ENCODE data around the gene BEND6. TPM values are rescaled to one million over a fixed set of nuclear protein-coding genes. Genes with fewer than 3 reads are reported as not detected.

Gene BEND6
- total RNA-seq, 4 donors from 2014 or later: 0.55 to 0.79 TPM; not detected in 2

GRCh38 chr6:57069920-57070331 is 115.0 kb downstream of the BEND6 start:
- DNase-seq: no peak
- H3K9me3 ChIP-seq: no peaks in the 10 kb centered on the region
- intact Hi-C loops (cut with DNase I; ENCODE audit: low total_unique reads): no loop called here
- in situ Hi-C loops (cut with MboI; ENCODE audit: low pct_ligation_motif_present in 1 of 4, low pct_unique_long_range_greater_than_20kb in 1 of 4, low sequenced_read_pairs in 3 of 4): no loop called here
- 85% methylated on average over 8 of the region's 9 CpGs; no CpG with 5 or more reads in 1 of the 2 donors for WGBS, 2 donors (ENCODE audit: low coverage in 1 of 2)
- no peak overlapping the region for H3K27ac ChIP-seq
- no peaks in the 10 kb centered on the region for H3K27me3 ChIP-seq
- no peak overlapping the region for H3K4me3 ChIP-seq
- TF ChIP-seq POLR2A (IDR thresholded peaks at IDR 0.05): no peak
- TF ChIP-seq CTCF (IDR thresholded peaks at IDR 0.05): no peak
- TF ChIP-seq EP300 (IDR thresholded peaks at IDR 0.05; ENCODE audit: low read depth): no peak
- no peak for TF ChIP-seq POLR2AphosphoS5 (IDR thresholded peaks at IDR 0.05)
- no peaks in the 10 kb centered on the region for H3K4me1 ChIP-seq
- no peaks in the 10 kb centered on the region for H3K36me3 ChIP-seq

GRCh38 chr6:57072108-57072507 is 117.2 kb downstream of the BEND6 start:
- WGBS, 2 donors (ENCODE audit: low coverage in 1 of 2): 78 to 83% methylated on average over 2 to 3 of the region's 3 CpGs

GRCh38 chr6:57074383-57074782 is 119.5 kb downstream of the BEND6 start:
- TF ChIP-seq POLR2AphosphoS5 (IDR thresholded peaks at IDR 0.05): no peak
- TF ChIP-seq CTCF (IDR thresholded peaks at IDR 0.05): no peak
- TF ChIP-seq EP300 (IDR thresholded peaks at IDR 0.05; ENCODE audit: low read depth): no peak
- no peak for TF ChIP-seq POLR2A (IDR thresholded peaks at IDR 0.05)
- H3K9me3 ChIP-seq: no peaks in the 10 kb centered on the region
- no peak for DNase-seq
- H3K36me3 ChIP-seq: no peaks in the 10 kb centered on the region
- no peak overlapping the region for H3K4me3 ChIP-seq
- intact Hi-C loops (cut with DNase I; ENCODE audit: low total_unique reads): no loop called here
- WGBS, 2 donors (ENCODE audit: low coverage in 1 of 2): 90 to 95% methylated on average over 8 of the region's 8 CpGs
- in situ Hi-C loops (cut with MboI; ENCODE audit: low pct_ligation_motif_present in 1 of 4, low pct_unique_long_range_greater_than_20kb in 1 of 4, low sequenced_read_pairs in 3 of 4): no loop called here
- H3K4me1 ChIP-seq: no peaks in the 10 kb centered on the region
- H3K27ac ChIP-seq: no peak overlapping the region
- H3K27me3 ChIP-seq: no peaks in the 10 kb centered on the region

More at GRCh38 chr6:57072108-57072507, 117.2 kb downstream of the BEND6 start:
- no peaks in the 10 kb centered on the region for H3K36me3 ChIP-seq
- DNase-seq: no peak
- no peaks in the 10 kb centered on the region for H3K27me3 ChIP-seq
- TF ChIP-seq POLR2AphosphoS5 (IDR thresholded peaks at IDR 0.05) (no peak), POLR2A (IDR thresholded peaks at IDR 0.05) (no peak), CTCF (IDR thresholded peaks at IDR 0.05) (no peak), EP300 (IDR thresholded peaks at IDR 0.05; ENCODE audit: low read depth) (no peak)
- H3K4me1 ChIP-seq: no peaks in the 10 kb centered on the region
- H3K9me3 ChIP-seq: no peaks in the 10 kb centered on the region
- in situ Hi-C loops (cut with MboI; ENCODE audit: low pct_ligation_motif_present in 1 of 4, low pct_unique_long_range_greater_than_20kb in 1 of 4, low sequenced_read_pairs in 3 of 4) (no loop called here), intact Hi-C loops (cut with DNase I; ENCODE audit: low total_unique reads) (no loop called here)
- no peak overlapping the region for H3K4me3 ChIP-seq
- H3K27ac ChIP-seq: no peak overlapping the region

- Histone ChIP-seq H3K4me3 (no peak overlapping the region), H3K4me1 (no peaks in the 10 kb centered on the region), H3K27me3 (no peaks in the 10 kb centered on the region), H3K9me3 (peaks cover 0 to 3% of the 10 kb centered on the region in 2 donors), H3K36me3 (no peaks in the 10 kb centered on the region), H3K27ac (no peak overlapping the region)
- no peak for DNase-seq
- in situ Hi-C loops (cut with MboI; ENCODE audit: low pct_ligation_motif_present in 1 of 4, low pct_unique_long_range_greater_than_20kb in 1 of 4, low sequenced_read_pairs in 3 of 4): loop anchor here in 2 of 4 donors (25.0 kb wide), 1 partner anchor 237 kb away; the partner anchor contains the start of gene PRIM2 (in 2 of the 2)
- TF ChIP-seq POLR2A (IDR thresholded peaks at IDR 0.05) (no peak), CTCF (IDR thresholded peaks at IDR 0.05) (no peak), POLR2AphosphoS5 (IDR thresholded peaks at IDR 0.05) (no peak), EP300 (IDR thresholded peaks at IDR 0.05; ENCODE audit: low read depth) (no peak)
- intact Hi-C loops (cut with DNase I; ENCODE audit: low total_unique reads): no loop called here
These were observed 120.2 kb downstream of the BEND6 start for GRCh38 chr6:57075092-57075491.

Small RNAs within 50 kb of the gene (small RNA-seq; reads per million reads assigned to genes)
- gene FTH1P15 (0 to 0.12 (median 0) reads per million in 4 donors), gene RNU6-626P (0 reads per million in 4 donors)

Other genes with a start within 250 kb of the BEND6 start
- 1 to 10 TPM in 3 of 4 donors, under 1 TPM in 1; 0.75 to 9.8 (median 3.6) TPM for gene KIAA1586, start 91.6 kb downstream of the BEND6 start, total RNA-seq
- 10 to 100 TPM; 43.7 to 67.5 (median 52.4) TPM for gene ZNF451, start 135.1 kb downstream of the BEND6 start, total RNA-seq
- 10 to 100 TPM in 3 of 4 donors, 1 to 10 TPM in 1; 7.1 to 49.0 (median 10.7) TPM for gene BAG2, start 217.2 kb downstream of the BEND6 start, total RNA-seq